Caco-2 (cell line): ENCODE measurements around the gene IL22RA1. TPM values are rescaled to one million over a fixed set of nuclear protein-coding genes. Genes with fewer than 3 reads are reported as not detected.

ENCODE experiments used
- BruUV-seq: library from RNA; stranded (reverse); fragments of 400-500 nt; replicated peaks from 2 replicates; lab custom pipeline; 2021; lab: Mats Ljungman, UMichigan
- CTCF ChIA-PET: fragments of 300-600 bp; sonication (Branson Sonifier 250); formaldehyde crosslinking; loops from one replicate; lab custom pipeline; 2022; ENCODE audit warnings: antibody characterized with exemption; lab: Charles Lee
- POLR2A ChIA-PET: fragments of 300-600 bp; sonication (Branson Sonifier 250); formaldehyde crosslinking; loops from one replicate; lab custom pipeline; 2022; ENCODE audit warnings: antibody characterized with exemption; lab: Charles Lee
- DNase-seq, 2 experiments: peaks; one replicate each; pipeline versions ENCODE4 v3.0.0 to v3.0.0-alpha.2; 2020 to 2022
- H3K27me3 ChIP-seq: replicated peaks from 2 replicates; pipeline ENCODE4 v1.6.0; 2011; ENCODE audit warnings: low read length; ENCODE audit not compliant: control insufficient read depth, insufficient read depth
- H3K36me3 ChIP-seq: 2 replicates; pipeline ENCODE4 v1.5.1; 2011; ENCODE audit warnings: low read length; ENCODE audit not compliant: control insufficient read depth, insufficient read depth
- H3K4me1 ChIP-seq: fragments of 250-450 bp; sonication (Bioruptor Pico); 2 replicates; pipeline ENCODE4 v1.5.1; 2020; ENCODE audit warnings: mild to moderate bottlenecking
- H3K4me3 ChIP-seq: 2 replicates; pipeline ENCODE4 v1.5.1; 2011; ENCODE audit warnings: low read depth, mild to moderate bottlenecking, control low read depth, low read length
- H3K9me3 ChIP-seq: fragments of 250-450 bp; sonication (Bioruptor Pico); 2 replicates; pipeline ENCODE4 v1.5.1; 2020; ENCODE audit warnings: mild to moderate bottlenecking, moderate library complexity
- H3K27ac Mint-ChIP-seq: one replicate; pipeline ENCODE4 v1.8.0; 2022; ENCODE audit warnings: mixed read lengths; ENCODE audit not compliant: unreplicated experiment
- H3K27me3 Mint-ChIP-seq: one replicate; pipeline ENCODE4 v1.8.0; 2022; ENCODE audit warnings: mixed read lengths; ENCODE audit not compliant: insufficient read depth, unreplicated experiment
- H3K36me3 Mint-ChIP-seq: one replicate; pipeline ENCODE4 v1.8.0; 2022; ENCODE audit warnings: mild to moderate bottlenecking, mixed read lengths; ENCODE audit not compliant: insufficient read depth, unreplicated experiment
- H3K4me1 Mint-ChIP-seq: one replicate; pipeline ENCODE4 v1.8.0; 2022; ENCODE audit warnings: low read depth, mixed read lengths; ENCODE audit not compliant: unreplicated experiment
- H3K4me3 Mint-ChIP-seq: one replicate; pipeline ENCODE4 v1.8.0; 2022; ENCODE audit warnings: mild to moderate bottlenecking, moderate library complexity, mixed read lengths; ENCODE audit not compliant: unreplicated experiment
- H3K9me3 Mint-ChIP-seq: one replicate; pipeline ENCODE4 v1.8.0; 2022; ENCODE audit warnings: mixed read lengths; ENCODE audit not compliant: unreplicated experiment
- intact Hi-C: fragments of 100-400 bp; cut with micrococcal nuclease; formaldehyde crosslinking; loops from one replicate; pipeline ENCODE4 v1.10.0; 2022; ENCODE audit not compliant: unreplicated experiment
- total RNA-seq: library from RNA; stranded (reverse); gene quantifications from 2 replicates; pipeline ENCODE4 v1.2.3, GENCODE V29; 2022
- TF ChIP-seq, protein P1 (sequence below), 2 experiments: fragments of 200-600 bp in 1 of 2; IDR thresholded peaks; 1 replicate in 1 of 2; 2 replicates in 1 of 2; pipeline versions ENCODE4 v1.5.1 to v1.8.0; 2011 to 2022; ENCODE audit warnings: antibody characterized with exemption in 1 of 2, control low read depth in 1 of 2, inconsistent platforms in 1 of 2, low read depth in 1 of 2, low read length in 1 of 2, mild to moderate bottlenecking in 1 of 2, moderate library complexity in 1 of 2; ENCODE audit not compliant: insufficient read depth in 1 of 2, severe bottlenecking in 1 of 2, unreplicated experiment in 1 of 2

IL22RA1 gene
- total RNA-seq, 1 experiment from 2014 or later: 2.5 TPM

DNA sequence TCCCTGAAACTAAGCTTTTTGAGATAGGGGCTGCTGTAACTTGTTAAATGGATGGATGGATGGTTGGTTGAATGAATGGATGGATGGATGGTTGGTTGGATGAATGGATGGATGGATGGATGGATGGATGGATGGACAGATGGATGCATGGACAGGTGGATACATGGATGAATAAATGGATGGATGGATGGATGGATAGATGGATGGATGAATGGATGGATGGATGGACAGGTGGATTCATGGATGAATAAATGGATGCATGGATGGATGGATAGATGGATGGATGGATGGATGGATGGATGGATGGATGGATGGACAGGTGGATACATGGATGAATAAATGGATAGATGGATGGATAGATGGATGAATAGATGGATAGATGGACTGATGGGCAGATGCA lies 57.9 kb downstream of the IL22RA1 start:
- Mint-ChIP-seq H3K36me3 (no peaks in the 10 kb centered on the region), H3K9me3 (no peaks in the 10 kb centered on the region), H3K4me1 (no peaks in the 10 kb centered on the region), H3K27me3 (no peaks in the 10 kb centered on the region), H3K27ac (no peak overlapping the region), H3K4me3 (no peak overlapping the region)
- no peak for DNase-seq
- TF ChIP-seq, protein P1, sequence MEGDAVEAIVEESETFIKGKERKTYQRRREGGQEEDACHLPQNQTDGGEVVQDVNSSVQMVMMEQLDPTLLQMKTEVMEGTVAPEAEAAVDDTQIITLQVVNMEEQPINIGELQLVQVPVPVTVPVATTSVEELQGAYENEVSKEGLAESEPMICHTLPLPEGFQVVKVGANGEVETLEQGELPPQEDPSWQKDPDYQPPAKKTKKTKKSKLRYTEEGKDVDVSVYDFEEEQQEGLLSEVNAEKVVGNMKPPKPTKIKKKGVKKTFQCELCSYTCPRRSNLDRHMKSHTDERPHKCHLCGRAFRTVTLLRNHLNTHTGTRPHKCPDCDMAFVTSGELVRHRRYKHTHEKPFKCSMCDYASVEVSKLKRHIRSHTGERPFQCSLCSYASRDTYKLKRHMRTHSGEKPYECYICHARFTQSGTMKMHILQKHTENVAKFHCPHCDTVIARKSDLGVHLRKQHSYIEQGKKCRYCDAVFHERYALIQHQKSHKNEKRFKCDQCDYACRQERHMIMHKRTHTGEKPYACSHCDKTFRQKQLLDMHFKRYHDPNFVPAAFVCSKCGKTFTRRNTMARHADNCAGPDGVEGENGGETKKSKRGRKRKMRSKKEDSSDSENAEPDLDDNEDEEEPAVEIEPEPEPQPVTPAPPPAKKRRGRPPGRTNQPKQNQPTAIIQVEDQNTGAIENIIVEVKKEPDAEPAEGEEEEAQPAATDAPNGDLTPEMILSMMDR (IDR thresholded peaks at IDR 0.05; ENCODE audit: insufficient read depth in 1 of 2, low read depth in 1 of 2, low read length in 1 of 2, severe bottlenecking in 1 of 2, unreplicated experiment in 1 of 2): no peak
- H3K36me3 ChIP-seq: no peaks in the 10 kb centered on the region
- no peaks in the 10 kb centered on the region for H3K9me3 ChIP-seq
- ChIA-PET CTCF (no interaction called here), POLR2A (no interaction called here)
- no peak overlapping the region for H3K4me3 ChIP-seq
- intact Hi-C loops: no loop called here
- BruUV-seq: no TSS peak
- no peaks in the 10 kb centered on the region for H3K4me1 ChIP-seq
- H3K27me3 ChIP-seq: no peaks in the 10 kb centered on the region

DNA sequence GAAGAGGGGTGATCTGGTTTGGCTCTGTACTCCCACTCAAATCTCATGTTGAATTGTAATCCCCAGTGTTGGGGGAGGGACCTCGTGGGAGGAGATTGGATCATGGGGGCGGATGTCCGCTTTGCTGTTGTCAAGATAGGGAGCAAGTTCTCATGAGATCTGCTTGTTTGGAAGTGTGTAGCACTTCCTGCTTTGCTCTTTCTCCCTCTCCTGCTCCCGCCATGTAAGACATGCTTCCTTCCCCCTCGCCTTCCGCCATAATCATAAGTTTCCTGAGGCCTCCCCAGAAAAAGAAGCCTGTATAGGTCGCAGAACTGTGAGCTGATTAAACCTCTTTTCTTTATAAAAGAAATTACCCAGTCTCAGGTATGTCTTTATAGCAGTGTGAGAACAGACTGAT lies 58.9 kb downstream of the IL22RA1 start:
- no peaks in the 10 kb centered on the region for H3K4me1 ChIP-seq
- Mint-ChIP-seq H3K27ac (no peak overlapping the region), H3K36me3 (no peaks in the 10 kb centered on the region), H3K4me3 (no peak overlapping the region), H3K9me3 (no peaks in the 10 kb centered on the region), H3K4me1 (no peaks in the 10 kb centered on the region), H3K27me3 (no peaks in the 10 kb centered on the region)
- no peaks in the 10 kb centered on the region for H3K9me3 ChIP-seq
- POLR2A ChIA-PET: no interaction called here
- TF ChIP-seq, protein P1 (IDR thresholded peaks at IDR 0.05; ENCODE audit: insufficient read depth in 1 of 2, low read depth in 1 of 2, low read length in 1 of 2, severe bottlenecking in 1 of 2, unreplicated experiment in 1 of 2): no peak
- no peak overlapping the region for H3K4me3 ChIP-seq
- no peaks in the 10 kb centered on the region for H3K36me3 ChIP-seq
- no peak for DNase-seq
- H3K27me3 ChIP-seq: no peaks in the 10 kb centered on the region
- CTCF ChIA-PET: no interaction called here
- intact Hi-C loops: no loop called here
- no TSS peak for BruUV-seq

DNA sequence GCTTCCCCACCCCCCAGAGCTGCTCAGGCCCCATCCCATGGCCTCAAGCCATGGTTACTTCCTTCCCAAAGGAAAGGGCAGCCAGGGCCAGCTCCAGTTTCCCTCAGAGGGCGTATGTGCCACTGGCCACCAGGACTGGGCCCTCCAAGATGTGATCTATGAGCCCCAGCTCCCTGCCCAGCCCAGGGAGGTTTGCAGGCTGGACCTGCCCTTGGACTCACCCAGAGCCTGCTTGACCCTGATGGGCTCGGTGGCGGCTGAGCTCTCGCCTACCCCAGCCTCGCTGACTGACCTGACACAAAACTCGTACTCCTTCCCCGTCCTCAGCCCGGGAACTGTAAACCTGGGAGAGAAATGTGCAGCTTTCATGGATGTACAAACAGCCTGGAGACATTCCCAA lies 60.6 kb downstream of the IL22RA1 start:
- H3K9me3 Mint-ChIP-seq: no peaks in the 10 kb centered on the region
- intact Hi-C loops: no loop called here
- no peak for DNase-seq
- H3K27me3 Mint-ChIP-seq: no peaks in the 10 kb centered on the region
- no TSS peak for BruUV-seq
- no peaks in the 10 kb centered on the region for H3K9me3 ChIP-seq
- TF ChIP-seq, protein P1 (IDR thresholded peaks at IDR 0.05; ENCODE audit: insufficient read depth in 1 of 2, low read depth in 1 of 2, low read length in 1 of 2, severe bottlenecking in 1 of 2, unreplicated experiment in 1 of 2): no peak
- no peaks in the 10 kb centered on the region for H3K27me3 ChIP-seq
- no peak overlapping the region for H3K4me3 Mint-ChIP-seq
- no peaks in the 10 kb centered on the region for H3K4me1 Mint-ChIP-seq
- POLR2A ChIA-PET: no interaction called here
- H3K27ac Mint-ChIP-seq: no peak overlapping the region
- no peak overlapping the region for H3K4me3 ChIP-seq
- no peaks in the 10 kb centered on the region for H3K36me3 Mint-ChIP-seq
- CTCF ChIA-PET: interaction anchor here (0.7 kb wide), 1 partner anchor 1394 kb away, joined by 3 read pairs; no protein-coding TSS in a partner anchor
- no peaks in the 10 kb centered on the region for H3K4me1 ChIP-seq
- H3K36me3 ChIP-seq: no peaks in the 10 kb centered on the region
